Measurements from ENCODE around the gene BLOC1S4. TPM values are rescaled to one million over a fixed set of nuclear protein-coding genes. Genes with fewer than 3 reads are reported as not detected.

Gene BLOC1S4
- total and polyA plus RNA-seq, 2 experiments from 2014 or later: 22.7 to 27.3 TPM

DNA sequence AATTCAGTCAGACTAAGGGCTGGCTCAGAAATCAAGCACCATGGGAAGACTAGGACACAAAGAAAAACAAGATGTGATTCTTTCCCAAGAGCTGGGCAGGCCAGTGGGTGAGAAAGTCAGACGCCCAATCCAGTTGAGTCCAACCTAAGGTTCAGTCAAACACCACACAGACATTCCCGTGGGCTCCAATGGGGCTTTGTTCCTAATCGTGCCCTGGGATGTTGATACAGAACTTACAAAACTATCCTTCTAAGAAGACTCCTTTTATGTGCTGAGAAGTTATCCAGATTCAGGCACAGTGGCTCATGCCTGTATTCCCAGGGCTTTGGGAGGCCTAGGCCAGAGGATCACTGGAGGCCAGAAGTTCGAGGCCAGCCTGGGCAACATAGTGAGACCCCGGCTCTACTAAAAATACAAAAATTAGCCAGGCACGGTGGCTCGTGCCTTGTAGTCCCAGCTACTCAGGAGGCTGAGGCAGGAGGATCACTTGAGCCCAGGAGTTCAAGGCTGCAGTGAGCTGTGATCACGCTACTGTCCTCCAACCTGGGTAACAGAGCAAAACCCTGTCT is 3.7 kb downstream of the BLOC1S4 start:
- TF ChIP-seq EZH2phosphoT487 (IDR thresholded peaks at IDR 0.05; ENCODE audit: insufficient read depth, low read depth) (no peak), EZH2 (IDR thresholded peaks at IDR 0.05; ENCODE audit: insufficient read depth, poor library complexity, severe bottlenecking) (no peak)
- Histone ChIP-seq H3K36me3 (ENCODE audit: low read depth) (no peaks in the 10 kb centered on the region), H3K4me3 (no peak overlapping the region), H2AFZ (peak overlapping the region; percentile 62), H3F3A (ENCODE audit: insufficient read depth) (peaks cover 19% of the 10 kb centered on the region), H4K20me1 (ENCODE audit: insufficient read depth) (no peaks in the 10 kb centered on the region; the same call in 1 of the 2 replicates), H3K27me3 (replicated peaks; ENCODE audit: insufficient read depth) (no peaks in the 10 kb centered on the region), H3K9me3 (ENCODE audit: low read depth) (no peaks in the 10 kb centered on the region), H3K4me1 (ENCODE audit: insufficient read depth) (peaks cover 11% of the 10 kb centered on the region; the same call in 1 of the 2 replicates), H3K79me2 (ENCODE audit: insufficient read depth) (peaks cover 26% of the 10 kb centered on the region), H3K9ac (no peak overlapping the region), H3K9me2 (ENCODE audit: insufficient read depth) (no peaks in the 10 kb centered on the region), H3K27ac (no peak overlapping the region), H3K4me2 (ENCODE audit: unreplicated experiment) (peak overlapping the region; percentile 90)
- 48 to 52% methylated on average over 8 of the region's 8 CpGs for WGBS, 2 experiments (ENCODE audit: low coverage in 1 of 2, low lambda C conversion rate in 2 of 2, missing lambda C conversion rate in 2 of 2)
- peak; percentile 19 for DNase-seq
- in situ Hi-C loops (cut with MboI): loop anchor here (10.0 kb wide), 2 partner anchors 155 to 355 kb away; no protein-coding TSS in a partner anchor

DNA sequence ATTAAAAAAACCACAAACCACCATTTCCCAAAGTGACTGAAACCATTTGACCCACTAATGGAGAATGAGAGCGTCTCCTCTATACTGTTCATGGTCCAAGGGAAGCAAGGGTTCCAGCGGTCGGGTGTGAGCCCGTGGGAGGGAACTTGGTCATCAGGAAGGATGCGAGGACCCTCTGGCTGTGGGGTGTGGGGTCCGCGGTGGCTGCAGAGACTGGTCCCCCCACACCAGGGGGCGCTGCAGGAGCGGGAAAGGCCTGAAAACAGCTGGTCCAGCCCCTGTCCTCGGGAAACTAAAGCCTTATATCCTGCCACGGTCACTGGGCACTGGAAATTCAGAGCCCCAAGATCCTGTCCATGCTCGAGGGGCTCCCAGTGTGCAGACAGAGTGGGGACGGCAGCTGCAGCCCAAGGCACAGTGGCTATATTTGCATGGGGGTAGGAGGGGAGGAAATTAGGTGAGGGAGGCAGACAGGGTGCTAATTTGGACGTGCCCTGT is 4.3 kb downstream of the BLOC1S4 start:
- no peaks in the 10 kb centered on the region for H3K9me2 ChIP-seq (ENCODE audit: insufficient read depth)
- no peaks in the 10 kb centered on the region; the same call in 1 of the 2 replicates for H4K20me1 ChIP-seq (ENCODE audit: insufficient read depth)
- no peaks in the 10 kb centered on the region for H3K36me3 ChIP-seq (ENCODE audit: low read depth)
- H3K4me3 ChIP-seq: peak overlapping the region; percentile 56; the same call in 1 of the 2 replicates
- in situ Hi-C loops (cut with MboI): loop anchor here (10.0 kb wide), 1 partner anchor 155 kb away; no protein-coding TSS in a partner anchor
- H3K4me2 ChIP-seq (ENCODE audit: unreplicated experiment): peak overlapping the region; percentile 90
- no peaks in the 10 kb centered on the region for H3K27me3 ChIP-seq (replicated peaks; ENCODE audit: insufficient read depth)
- no peaks in the 10 kb centered on the region for H3K9me3 ChIP-seq (ENCODE audit: low read depth)
- peaks cover 19% of the 10 kb centered on the region for H3F3A ChIP-seq (ENCODE audit: insufficient read depth)
- peak overlapping the region; percentile 62 for H2AFZ ChIP-seq
- no peak overlapping the region for H3K27ac ChIP-seq
- peak; percentile 85 for DNase-seq
- H3K79me2 ChIP-seq (ENCODE audit: insufficient read depth): peaks cover 26% of the 10 kb centered on the region
- TF ChIP-seq EZH2 (IDR thresholded peaks at IDR 0.05; ENCODE audit: insufficient read depth, poor library complexity, severe bottlenecking): no peak
- no peak for TF ChIP-seq EZH2phosphoT487 (IDR thresholded peaks at IDR 0.05; ENCODE audit: insufficient read depth, low read depth)
- H3K4me1 ChIP-seq (ENCODE audit: insufficient read depth): peaks cover 11% of the 10 kb centered on the region; the same call in 1 of the 2 replicates
- H3K9ac ChIP-seq: no peak overlapping the region
- WGBS, 2 experiments (ENCODE audit: low coverage in 1 of 2, low lambda C conversion rate in 2 of 2, missing lambda C conversion rate in 2 of 2): 7 to 8% methylated on average over 14 of the region's 14 CpGs

DNA sequence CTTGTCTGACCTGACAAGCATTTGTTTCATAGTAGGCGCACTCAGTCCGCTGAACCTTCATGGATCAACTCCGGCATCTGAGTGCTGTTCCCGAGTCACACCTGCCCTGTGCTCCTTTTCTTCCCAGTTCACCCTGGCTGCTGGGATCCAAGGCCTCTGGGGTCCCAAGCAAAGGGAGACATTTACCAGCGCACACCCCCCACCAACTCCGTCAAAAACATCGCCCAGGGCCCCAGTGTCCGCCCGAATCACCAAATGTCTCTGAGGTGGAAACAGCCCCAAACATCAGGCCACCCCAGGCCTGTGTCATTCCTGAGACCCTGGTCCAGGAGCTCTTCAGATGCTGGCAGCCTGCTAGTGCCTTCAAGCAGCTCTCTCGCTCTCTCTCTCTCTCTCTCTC is 5.1 kb downstream of the BLOC1S4 start:
- no peaks in the 10 kb centered on the region; the same call in 1 of the 2 replicates for H4K20me1 ChIP-seq (ENCODE audit: insufficient read depth)
- no peak for TF ChIP-seq EZH2 (IDR thresholded peaks at IDR 0.05; ENCODE audit: insufficient read depth, poor library complexity, severe bottlenecking)
- no peak for TF ChIP-seq EZH2phosphoT487 (IDR thresholded peaks at IDR 0.05; ENCODE audit: insufficient read depth, low read depth)
- peaks cover 6% of the 10 kb centered on the region; the same call in 1 of the 2 replicates for H3K4me1 ChIP-seq (ENCODE audit: insufficient read depth)
- H3K27ac ChIP-seq: no peak overlapping the region
- WGBS, 2 experiments (ENCODE audit: low coverage in 1 of 2, low lambda C conversion rate in 2 of 2, missing lambda C conversion rate in 2 of 2): 95 to 97% methylated on average over 10 of the region's 10 CpGs
- H3F3A ChIP-seq (ENCODE audit: insufficient read depth): peaks cover 16% of the 10 kb centered on the region
- no peaks in the 10 kb centered on the region for H3K9me2 ChIP-seq (ENCODE audit: insufficient read depth)
- H3K27me3 ChIP-seq (replicated peaks; ENCODE audit: insufficient read depth): no peaks in the 10 kb centered on the region
- no peak overlapping the region for H3K4me2 ChIP-seq (ENCODE audit: unreplicated experiment)
- H2AFZ ChIP-seq: no peak overlapping the region
- in situ Hi-C loops (cut with MboI): loop anchor here (10.0 kb wide), 1 partner anchor 154 kb away; no protein-coding TSS in a partner anchor
- H3K9me3 ChIP-seq (ENCODE audit: low read depth): no peaks in the 10 kb centered on the region
- no peak overlapping the region for H3K4me3 ChIP-seq
- H3K36me3 ChIP-seq (ENCODE audit: low read depth): no peaks in the 10 kb centered on the region
- peaks cover 26% of the 10 kb centered on the region for H3K79me2 ChIP-seq (ENCODE audit: insufficient read depth)
- H3K9ac ChIP-seq: no peak overlapping the region
- DNase-seq: no peak

DNA sequence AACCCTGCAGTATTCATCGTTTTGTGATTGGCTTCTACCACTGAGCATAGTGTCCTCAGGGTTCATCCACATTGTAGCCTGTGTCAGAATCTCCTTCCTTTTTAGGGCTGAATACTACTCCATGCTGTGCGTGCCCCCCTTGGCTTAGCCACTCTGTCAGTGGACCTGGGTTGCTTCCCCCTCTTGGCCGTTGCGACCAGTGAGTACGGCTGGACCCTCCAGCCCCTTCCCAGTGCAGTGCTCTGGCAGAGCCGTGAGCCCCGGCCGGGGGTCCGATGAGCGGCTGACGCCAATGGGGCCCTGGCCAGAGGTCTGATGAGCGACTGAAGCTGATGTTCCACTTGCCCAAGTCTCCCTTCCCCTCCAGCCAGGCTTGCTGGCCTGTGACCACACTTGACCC is 6.9 kb downstream of the BLOC1S4 start:
- Histone ChIP-seq H3K27ac (no peak overlapping the region), H3K36me3 (ENCODE audit: low read depth) (no peaks in the 10 kb centered on the region), H2AFZ (no peak overlapping the region), H3K9ac (no peak overlapping the region), H3F3A (ENCODE audit: insufficient read depth) (peaks cover 15% of the 10 kb centered on the region), H3K27me3 (replicated peaks; ENCODE audit: insufficient read depth) (no peaks in the 10 kb centered on the region), H4K20me1 (ENCODE audit: insufficient read depth) (no peaks in the 10 kb centered on the region; the same call in 1 of the 2 replicates), H3K9me2 (ENCODE audit: insufficient read depth) (no peaks in the 10 kb centered on the region), H3K4me2 (ENCODE audit: unreplicated experiment) (no peak overlapping the region), H3K79me2 (ENCODE audit: insufficient read depth) (peaks cover 8% of the 10 kb centered on the region), H3K9me3 (ENCODE audit: low read depth) (no peaks in the 10 kb centered on the region), H3K4me3 (no peak overlapping the region), H3K4me1 (ENCODE audit: insufficient read depth) (peaks cover 12% of the 10 kb centered on the region)
- DNase-seq: no peak
- in situ Hi-C loops (cut with MboI): loop anchor here (10.0 kb wide), 1 partner anchor 152 kb away; no protein-coding TSS in a partner anchor
- WGBS, 2 experiments (ENCODE audit: low coverage in 1 of 2, low lambda C conversion rate in 2 of 2, missing lambda C conversion rate in 2 of 2): 88 to 91% methylated on average over 10 to 12 of the region's 12 CpGs
- TF ChIP-seq EZH2 (IDR thresholded peaks at IDR 0.05; ENCODE audit: insufficient read depth, poor library complexity, severe bottlenecking) (no peak), EZH2phosphoT487 (IDR thresholded peaks at IDR 0.05; ENCODE audit: insufficient read depth, low read depth) (no peak)

Measured in GM23248 (cell line).